Trophoblast cell (in vitro differentiated cells and primary cell): Measurements from ENCODE around the gene RFC3.
A peak's percentile ranks its signal among the peaks of the same experiment; 100 is the strongest.

Experiments used
- DNase-seq, 2 donors: peaks; one replicate each; pipeline ENCODE4 v3.0.0-alpha.2; 2016
- H2AFZ ChIP-seq: 2 replicates; pipeline ENCODE4 v1.6.1; 2013; ENCODE audit warnings: low read length, moderate library complexity, mild to moderate bottlenecking; ENCODE audit not compliant: insufficient read depth, poor library complexity
- H2AK5ac ChIP-seq: 2 replicates; pipeline ENCODE4 v1.6.1; 2013; ENCODE audit warnings: mild to moderate bottlenecking, low read length
- H2BK120ac ChIP-seq: 2 replicates; pipeline ENCODE4 v1.6.1; 2013; ENCODE audit warnings: low read length, mild to moderate bottlenecking, moderate library complexity; ENCODE audit not compliant: insufficient read depth, poor library complexity
- H2BK12ac ChIP-seq: 2 replicates; pipeline ENCODE4 v1.6.1; 2013; ENCODE audit warnings: mild to moderate bottlenecking, low read length, moderate library complexity
- H2BK5ac ChIP-seq: 2 replicates; pipeline ENCODE4 v1.6.1; 2013; ENCODE audit warnings: low read length, low read depth, moderate library complexity, mild to moderate bottlenecking; ENCODE audit not compliant: poor library complexity
- H3K14ac ChIP-seq: 2 replicates; pipeline ENCODE4 v1.6.1; 2013; ENCODE audit warnings: mild to moderate bottlenecking, low read length
- H3K18ac ChIP-seq: 2 replicates; pipeline ENCODE4 v1.6.1; 2013; ENCODE audit warnings: mild to moderate bottlenecking, low read length
- H3K23ac ChIP-seq: 2 replicates; pipeline ENCODE4 v1.6.1; 2013; ENCODE audit warnings: low read length
- H3K27ac ChIP-seq: 2 replicates; pipeline ENCODE4 v1.5.1; 2013; ENCODE audit warnings: low read depth, mild to moderate bottlenecking, inconsistent platforms, low read length, moderate library complexity
- H3K27me3 ChIP-seq: 2 replicates; pipeline ENCODE4 v1.6.1; 2013; ENCODE audit warnings: inconsistent platforms, mild to moderate bottlenecking, low read length, moderate library complexity; ENCODE audit not compliant: insufficient read depth
- H3K36me3 ChIP-seq, 2 experiments: 1 replicate in 1 of 2; 2 replicates in 1 of 2; pipeline ENCODE4 v1.6.1; 2013; ENCODE audit warnings: low read length in 2 of 2, mild to moderate bottlenecking in 2 of 2, moderate library complexity in 1 of 2; ENCODE audit not compliant: insufficient read depth in 2 of 2, control insufficient read depth in 1 of 2
- H3K4ac ChIP-seq: 2 replicates; pipeline ENCODE4 v1.6.1; 2013; ENCODE audit warnings: low read depth, mild to moderate bottlenecking, low read length, moderate library complexity
- H3K4me1 ChIP-seq, 2 experiments: 1 replicate in 1 of 2; 2 replicates in 1 of 2; pipeline ENCODE4 v1.6.1; 2013; ENCODE audit warnings: low read length in 2 of 2, mild to moderate bottlenecking in 2 of 2, moderate library complexity in 1 of 2; ENCODE audit not compliant: insufficient read depth in 2 of 2, control insufficient read depth in 1 of 2
- H3K4me2 ChIP-seq: 2 replicates; pipeline ENCODE4 v1.6.1; 2013; ENCODE audit warnings: inconsistent platforms, mild to moderate bottlenecking, low read length, moderate library complexity
- H3K4me3 ChIP-seq: 2 replicates; pipeline ENCODE4 v1.5.1; 2013; ENCODE audit warnings: mild to moderate bottlenecking, low read depth, low read length, inconsistent platforms
- H3K79me1 ChIP-seq: one replicate; pipeline ENCODE4 v1.6.1; 2013; ENCODE audit warnings: low read length
- H3K79me2 ChIP-seq: 2 replicates; pipeline ENCODE4 v1.6.1; 2013; ENCODE audit warnings: low read length, mild to moderate bottlenecking; ENCODE audit not compliant: control insufficient read depth, insufficient read depth, poor library complexity
- H3K9ac ChIP-seq: 2 replicates; pipeline ENCODE4 v1.6.1; 2013; ENCODE audit warnings: mild to moderate bottlenecking, low read length
- H3K9me3 ChIP-seq: 2 replicates; pipeline ENCODE4 v1.6.1; 2013; ENCODE audit warnings: low read depth, mild to moderate bottlenecking, control low read depth, inconsistent platforms, low read length; ENCODE audit not compliant: insufficient read depth
- H4K12ac ChIP-seq: 2 replicates; pipeline ENCODE4 v1.6.1; 2013; ENCODE audit warnings: low read depth, mild to moderate bottlenecking, low read length, moderate library complexity
- H4K8ac ChIP-seq: 2 replicates; pipeline ENCODE4 v1.6.1; 2013; ENCODE audit warnings: low read depth, mild to moderate bottlenecking, low read length, moderate library complexity
- H4K91ac ChIP-seq: one replicate; pipeline ENCODE4 v1.6.1; 2013; ENCODE audit warnings: low read depth, mild to moderate bottlenecking, low read length, moderate library complexity
- WGBS: extraction: QIAGEN DNeasy Blood & Tissue Kit; methylation state at CpG from one replicate; pipeline ENCODE4 v1.1.7; 2013; ENCODE audit warnings: missing lambda C conversion rate; ENCODE audit not compliant: insufficient read length, insufficient coverage; ENCODE audit errors: extremely low coverage; 5-methylcytosine and 5-hydroxymethylcytosine counted together

RFC3 gene

GRCh38 chr13:33793726-33794125, 24.2 kb upstream of the RFC3 start:
- DNase-seq = peak in 1 of 2 donors; percentile 8
- no peak overlapping the region for H3K18ac ChIP-seq
- no peak overlapping the region for H2BK120ac ChIP-seq
- no peak overlapping the region for H2BK5ac ChIP-seq
- H3K27me3 ChIP-seq = no peaks in the 10 kb centered on the region
- H3K79me1 ChIP-seq = no peaks in the 10 kb centered on the region
- no peaks in the 10 kb centered on the region for H3K36me3 ChIP-seq
- H2AK5ac ChIP-seq = no peak overlapping the region
- H3K27ac ChIP-seq = no peak overlapping the region
- no peak overlapping the region for H3K23ac ChIP-seq
- no peak overlapping the region for H2AFZ ChIP-seq
- no peak overlapping the region for H3K4me2 ChIP-seq
- no peak overlapping the region for H4K12ac ChIP-seq
- no peak overlapping the region for H3K4me3 ChIP-seq
- no peak overlapping the region for H3K9ac ChIP-seq
- no peaks in the 10 kb centered on the region for H3K79me2 ChIP-seq
- no peak overlapping the region for H3K14ac ChIP-seq
- H4K8ac ChIP-seq = no peak overlapping the region
- no peak overlapping the region for H2BK12ac ChIP-seq
- no peak overlapping the region for H4K91ac ChIP-seq
- no peaks in the 10 kb centered on the region for H3K9me3 ChIP-seq
- H3K4ac ChIP-seq = no peak overlapping the region
- H3K4me1 ChIP-seq = no peaks in the 10 kb centered on the region

GRCh38 chr13:33794576-33794975, 23.4 kb upstream of the RFC3 start:
- Histone ChIP-seq H3K9me3 (no peaks in the 10 kb centered on the region), H3K9ac (no peak overlapping the region), H3K79me1 (no peaks in the 10 kb centered on the region), H4K12ac (no peak overlapping the region), H4K91ac (no peak overlapping the region), H2BK120ac (no peak overlapping the region), H3K27ac (no peak overlapping the region), H3K4me2 (no peak overlapping the region), H2BK12ac (no peak overlapping the region), H3K18ac (no peak overlapping the region), H4K8ac (no peak overlapping the region), H3K23ac (no peak overlapping the region), H3K14ac (no peak overlapping the region), H2AK5ac (no peak overlapping the region), H2BK5ac (no peak overlapping the region), H3K27me3 (no peaks in the 10 kb centered on the region), H3K4me1 (no peaks in the 10 kb centered on the region), H3K79me2 (no peaks in the 10 kb centered on the region), H3K36me3 (no peaks in the 10 kb centered on the region), H3K4ac (no peak overlapping the region), H2AFZ (no peak overlapping the region), H3K4me3 (no peak overlapping the region)
- no peak for DNase-seq
- WGBS = no CpG with 5 or more reads among the region's 4 CpGs

- WGBS = no CpG with 5 or more reads among the region's 4 CpGs
- Histone ChIP-seq H2AK5ac (no peak overlapping the region), H3K36me3 (no peaks in the 10 kb centered on the region), H3K27ac (no peak overlapping the region), H2BK12ac (no peak overlapping the region), H3K9me3 (no peaks in the 10 kb centered on the region), H2AFZ (no peak overlapping the region), H4K8ac (no peak overlapping the region), H3K79me1 (no peaks in the 10 kb centered on the region), H4K12ac (no peak overlapping the region), H3K4ac (no peak overlapping the region), H3K27me3 (no peaks in the 10 kb centered on the region), H3K9ac (no peak overlapping the region), H2BK5ac (no peak overlapping the region), H3K23ac (no peak overlapping the region), H3K4me1 (no peaks in the 10 kb centered on the region), H3K18ac (no peak overlapping the region), H3K79me2 (no peaks in the 10 kb centered on the region), H3K4me3 (no peak overlapping the region), H3K14ac (no peak overlapping the region), H3K4me2 (no peak overlapping the region), H4K91ac (no peak overlapping the region), H2BK120ac (no peak overlapping the region)
- DNase-seq = no peak
Measured at GRCh38 chr13:33796095-33796494, 21.9 kb upstream of the RFC3 start.

GRCh38 chr13:33797622-33798021, 20.3 kb upstream of the RFC3 start:
- whole genome bisulfite sequencing = no CpG with 5 or more reads among the region's 7 CpGs

More at GRCh38 chr13:33797622-33798021, 20.3 kb upstream of the RFC3 start:
- Histone ChIP-seq H3K9ac (no peak overlapping the region), H2BK120ac (no peak overlapping the region), H3K27me3 (no peaks in the 10 kb centered on the region), H4K12ac (no peak overlapping the region), H3K4ac (no peak overlapping the region), H3K79me1 (no peaks in the 10 kb centered on the region), H3K4me2 (no peak overlapping the region), H2BK12ac (no peak overlapping the region), H3K14ac (no peak overlapping the region), H2BK5ac (no peak overlapping the region), H3K27ac (no peak overlapping the region), H2AFZ (no peak overlapping the region), H3K79me2 (no peaks in the 10 kb centered on the region), H3K23ac (no peak overlapping the region), H4K91ac (no peak overlapping the region), H3K9me3 (no peaks in the 10 kb centered on the region), H3K18ac (no peak overlapping the region), H3K4me3 (no peak overlapping the region), H3K36me3 (no peaks in the 10 kb centered on the region), H4K8ac (no peak overlapping the region), H2AK5ac (no peak overlapping the region), H3K4me1 (no peaks in the 10 kb centered on the region)
- DNase-seq = no peak
